ENCODE data around the gene C1QL2.

Gene C1QL2

GRCh38 chr2:119201815-119202214 is 43.3 kb upstream of the C1QL2 start:
- CTCF ChIA-PET, result no interaction called here
- POLR2A ChIA-PET, result interaction anchor here (0.9 kb wide), 1 partner anchor 32 kb away, joined by 3 read pairs; no protein-coding TSS in a partner anchor
- no peak for TF ChIP-seq CTCF (IDR thresholded peaks at IDR 0.05; ENCODE audit: control extremely low read depth, extremely low read depth, low read depth, missing control alignments)
- DNase-seq (ENCODE audit: extremely low spot score), result no peak

DNA sequence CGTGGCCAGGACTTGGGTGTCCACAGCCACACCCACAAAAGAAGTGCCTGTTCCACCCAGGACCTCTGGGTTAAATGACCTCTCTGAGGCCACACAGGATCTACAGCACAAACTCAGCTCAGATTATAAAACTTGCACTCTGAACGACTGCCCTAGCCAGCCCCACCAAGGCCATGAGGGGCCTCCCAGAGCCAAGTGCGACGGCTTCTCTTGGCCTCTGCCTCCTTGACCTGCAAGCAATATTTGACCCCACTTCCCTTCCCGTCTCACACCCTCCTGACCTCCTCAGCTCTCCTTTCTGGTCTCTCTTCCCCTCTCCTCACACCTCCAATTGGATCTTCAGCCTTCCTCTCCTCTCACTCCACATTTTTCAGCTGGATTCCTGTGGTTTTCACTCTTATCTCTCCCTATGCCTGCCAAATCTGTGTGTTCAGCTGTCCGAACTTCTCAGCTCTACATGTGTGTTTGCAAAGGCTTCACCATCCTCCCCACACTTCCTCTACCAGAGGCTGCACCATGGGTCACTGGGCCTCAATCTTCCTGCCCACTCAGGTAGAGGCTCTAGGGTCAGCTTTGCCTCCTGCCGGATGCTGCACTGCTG is 39.8 kb upstream of the C1QL2 start:
- DNase-seq (ENCODE audit: extremely low spot score), result no peak
- POLR2A ChIA-PET, result no interaction called here
- CTCF ChIA-PET, result interaction anchor here (1.2 to 1.9 kb wide), 2 partner anchors 16 to 317 kb away, joined by 3 to 5 read pairs; no protein-coding TSS in a partner anchor
- no peak for TF ChIP-seq CTCF (IDR thresholded peaks at IDR 0.05; ENCODE audit: control extremely low read depth, extremely low read depth, low read depth, missing control alignments)

- no peak for TF ChIP-seq CTCF (IDR thresholded peaks at IDR 0.05; ENCODE audit: control extremely low read depth, extremely low read depth, low read depth, missing control alignments)
- DNase-seq (ENCODE audit: extremely low spot score), result no peak
- ChIA-PET POLR2A (no interaction called here), CTCF (interaction anchor here (1.0 to 1.9 kb wide), 5 partner anchors 10 to 316 kb away, joined by 3 to 5 read pairs (median 3); no protein-coding TSS in a partner anchor)
Measured at GRCh38 chr2:119197529-119198239, 39.1 kb upstream of the C1QL2 start.

DNA sequence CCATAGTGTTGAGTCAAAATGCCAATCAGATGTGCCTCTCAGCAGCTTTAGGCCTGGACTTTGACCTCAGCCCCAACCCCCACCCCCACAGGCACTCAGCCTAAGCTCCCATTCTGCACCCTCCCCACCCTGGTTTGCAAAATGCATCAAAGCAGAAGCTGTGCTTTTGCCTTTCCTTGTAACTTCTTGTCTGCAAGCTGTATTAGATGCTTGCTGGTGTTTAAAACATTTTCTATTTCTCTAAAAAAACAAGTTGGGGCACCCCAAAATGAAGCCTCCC is 38.5 kb upstream of the C1QL2 start:
- DNase-seq (ENCODE audit: extremely low spot score), result no peak
- no peak for TF ChIP-seq CTCF (IDR thresholded peaks at IDR 0.05; ENCODE audit: control extremely low read depth, extremely low read depth, low read depth, missing control alignments)
- ChIA-PET POLR2A (no interaction called here), CTCF (interaction anchor here (1.0 to 1.4 kb wide), 3 partner anchors 10 to 23 kb away, joined by 3 to 4 read pairs (median 3); no protein-coding TSS in a partner anchor)

GRCh38 chr2:119196301-119197125 is 38.0 kb upstream of the C1QL2 start:
- ChIA-PET POLR2A (no interaction called here), CTCF (interaction anchor here (1.0 to 1.4 kb wide), 2 partner anchors 9 to 14 kb away, joined by 3 to 4 read pairs; no protein-coding TSS in a partner anchor)
- no peak for DNase-seq (ENCODE audit: extremely low spot score)
- TF ChIP-seq CTCF (IDR thresholded peaks at IDR 0.05; ENCODE audit: control extremely low read depth, extremely low read depth, low read depth, missing control alignments), result no peak

DNA sequence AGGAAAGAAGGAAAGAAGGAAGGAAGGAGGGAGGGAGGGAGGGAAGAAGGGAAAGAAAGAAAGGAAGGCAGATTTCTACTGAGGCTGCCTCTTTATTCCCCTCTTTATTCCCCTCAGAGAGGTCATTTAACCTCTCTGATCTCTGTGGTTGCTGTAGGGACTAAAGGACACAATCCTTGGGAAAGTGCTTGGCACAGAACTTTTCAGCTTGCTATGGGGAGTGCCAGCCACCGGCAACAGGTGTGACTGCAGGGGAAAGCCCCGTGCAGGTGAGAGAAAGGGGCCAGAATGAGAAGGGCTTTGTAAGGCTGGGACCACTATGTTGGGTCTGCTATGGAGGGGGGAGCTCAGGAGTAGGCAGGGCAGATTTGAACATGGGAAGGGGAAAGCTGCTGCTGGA is 37.3 kb upstream of the C1QL2 start:
- DNase-seq (ENCODE audit: extremely low spot score), result no peak
- ChIA-PET CTCF (no interaction called here), POLR2A (no interaction called here)
- no peak for TF ChIP-seq CTCF (IDR thresholded peaks at IDR 0.05; ENCODE audit: control extremely low read depth, extremely low read depth, low read depth, missing control alignments)
